Measurements from ENCODE around the gene MYH10. TPM values are rescaled to one million over a fixed set of nuclear protein-coding genes. Genes with fewer than 3 reads are reported as not detected.

Gene MYH10
- total RNA-seq, 6 donors from 2014 or later: 73.3 to 246 (median 99.6) TPM

DNA sequence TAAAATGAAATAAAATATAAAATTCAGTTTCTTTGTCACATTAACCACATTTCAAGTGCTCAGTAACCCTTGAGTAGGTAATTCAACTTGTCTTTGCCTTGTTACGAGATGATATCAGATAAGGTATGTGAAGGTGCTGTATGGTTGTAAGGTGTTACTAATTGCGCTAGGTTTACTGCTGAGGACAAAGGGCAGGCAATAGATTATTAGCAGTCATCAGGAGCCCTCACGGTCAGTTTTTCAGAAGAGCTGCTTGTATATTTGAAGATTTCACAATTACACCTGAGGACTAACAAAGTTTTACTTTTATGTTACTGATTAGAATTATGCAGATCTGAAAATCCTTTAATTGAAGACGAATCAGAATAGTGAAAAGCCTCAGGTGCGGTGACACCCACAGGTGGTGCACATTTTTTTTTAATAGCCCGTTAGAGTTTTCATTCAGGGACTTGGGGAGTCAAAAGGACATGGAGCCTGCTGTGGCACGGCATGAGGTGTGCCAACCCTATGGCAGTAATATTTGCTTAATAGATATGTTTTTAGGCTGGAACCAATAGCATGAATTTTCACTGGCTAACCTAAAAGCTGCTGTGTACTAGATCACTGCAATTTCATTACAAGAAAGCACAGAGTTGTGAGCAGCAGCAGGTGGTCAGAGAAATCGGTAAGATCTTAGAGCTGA lies 178.5 kb downstream of the MYH10 start:
- Histone ChIP-seq H3K4me1 (peaks cover 0 to 16% (median 4%) of the 10 kb centered on the region in 4 donors), H3K36me3 (peaks cover 29 to 96% (median 64%) of the 10 kb centered on the region in 4 donors), H3K4me3 (no peak overlapping the region), H3K27me3 (no peaks in the 10 kb centered on the region), H3K27ac (no peak overlapping the region), H3K9me3 (no peaks in the 10 kb centered on the region)
- ATAC-seq (ENCODE audit: low FRiP score in 2 of 2) (no peak), DNase-seq (no peak)
- TF ChIP-seq EP300 (IDR thresholded peaks at IDR 0.05) (no peak), POLR2AphosphoS5 (IDR thresholded peaks at IDR 0.05) (no peak), POLR2A (IDR thresholded peaks at IDR 0.05) (no peak)
- TF ChIP-seq, protein P1, sequence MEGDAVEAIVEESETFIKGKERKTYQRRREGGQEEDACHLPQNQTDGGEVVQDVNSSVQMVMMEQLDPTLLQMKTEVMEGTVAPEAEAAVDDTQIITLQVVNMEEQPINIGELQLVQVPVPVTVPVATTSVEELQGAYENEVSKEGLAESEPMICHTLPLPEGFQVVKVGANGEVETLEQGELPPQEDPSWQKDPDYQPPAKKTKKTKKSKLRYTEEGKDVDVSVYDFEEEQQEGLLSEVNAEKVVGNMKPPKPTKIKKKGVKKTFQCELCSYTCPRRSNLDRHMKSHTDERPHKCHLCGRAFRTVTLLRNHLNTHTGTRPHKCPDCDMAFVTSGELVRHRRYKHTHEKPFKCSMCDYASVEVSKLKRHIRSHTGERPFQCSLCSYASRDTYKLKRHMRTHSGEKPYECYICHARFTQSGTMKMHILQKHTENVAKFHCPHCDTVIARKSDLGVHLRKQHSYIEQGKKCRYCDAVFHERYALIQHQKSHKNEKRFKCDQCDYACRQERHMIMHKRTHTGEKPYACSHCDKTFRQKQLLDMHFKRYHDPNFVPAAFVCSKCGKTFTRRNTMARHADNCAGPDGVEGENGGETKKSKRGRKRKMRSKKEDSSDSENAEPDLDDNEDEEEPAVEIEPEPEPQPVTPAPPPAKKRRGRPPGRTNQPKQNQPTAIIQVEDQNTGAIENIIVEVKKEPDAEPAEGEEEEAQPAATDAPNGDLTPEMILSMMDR (IDR thresholded peaks at IDR 0.05): no peak
- 85 to 87% methylated on average over 8 of the region's 8 CpGs for WGBS, 2 donors

DNA sequence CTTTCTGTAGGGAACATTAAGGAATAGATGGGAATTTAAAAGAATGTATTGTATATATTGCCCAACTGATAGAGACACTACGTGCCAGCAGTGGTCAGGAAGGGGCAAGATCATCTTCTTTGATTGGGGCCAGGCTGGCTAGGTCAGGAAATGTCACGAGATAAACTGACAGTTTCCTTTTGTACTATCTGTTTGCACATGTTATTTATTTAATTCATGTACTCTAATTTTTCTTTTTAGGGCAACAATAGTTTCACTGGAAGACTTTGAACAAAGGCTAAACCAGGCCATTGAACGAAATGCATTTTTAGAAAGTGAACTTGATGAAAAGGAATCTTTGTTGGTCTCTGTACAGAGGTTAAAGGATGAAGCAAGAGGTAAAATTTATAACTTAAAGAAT lies 182.2 kb downstream of the MYH10 start:
- H3K4me1 ChIP-seq: peaks cover 4 to 32% (median 15%) of the 10 kb centered on the region in 4 donors
- H3K27me3 ChIP-seq: no peaks in the 10 kb centered on the region
- TF ChIP-seq, protein P1 (IDR thresholded peaks at IDR 0.05): no peak
- TF ChIP-seq EP300 (IDR thresholded peaks at IDR 0.05): peak in 2 of 4 donors; percentile 48 to 72
- TF ChIP-seq POLR2AphosphoS5 (IDR thresholded peaks at IDR 0.05): peak in 1 of 2 donors; percentile 51
- 54 to 60% methylated on average over 3 of the region's 3 CpGs for WGBS, 2 donors
- H3K27ac ChIP-seq: peak overlapping the region; percentile 40 to 73 (median 55)
- DNase-seq (no peak), ATAC-seq (ENCODE audit: low FRiP score in 2 of 2) (no peak)
- peaks cover 16 to 91% (median 49%) of the 10 kb centered on the region in 4 donors for H3K36me3 ChIP-seq
- H3K4me3 ChIP-seq: no peak overlapping the region
- H3K9me3 ChIP-seq: no peaks in the 10 kb centered on the region

DNA sequence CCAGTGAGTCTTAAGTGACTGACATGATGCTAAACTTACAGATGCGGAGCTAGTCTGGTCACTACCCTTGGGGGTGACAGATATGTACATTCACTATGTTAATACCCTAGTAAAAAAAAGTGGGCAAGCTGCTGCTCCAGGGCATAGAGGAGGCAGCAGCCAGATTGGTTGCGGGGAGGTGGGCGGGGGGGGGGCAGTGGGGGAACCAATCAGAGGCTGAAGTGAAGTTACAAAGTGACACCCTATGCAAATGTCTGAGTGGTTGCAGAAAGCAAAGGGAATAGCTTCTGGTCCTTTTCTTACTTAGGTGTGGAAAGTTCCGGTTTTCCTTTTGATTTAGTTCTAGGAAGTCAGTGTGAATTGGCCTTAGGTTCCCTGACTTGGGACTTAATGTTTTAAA lies 182.7 kb downstream of the MYH10 start:
- Histone ChIP-seq H3K9me3 (no peaks in the 10 kb centered on the region), H3K4me3 (no peak overlapping the region), H3K27me3 (no peaks in the 10 kb centered on the region), H3K36me3 (peaks cover 16 to 86% (median 44%) of the 10 kb centered on the region in 4 donors), H3K4me1 (peaks cover 9 to 37% (median 20%) of the 10 kb centered on the region in 4 donors), H3K27ac (peak overlapping the region; percentile 26 to 73 (median 48))
- TF ChIP-seq POLR2AphosphoS5 (IDR thresholded peaks at IDR 0.05): no peak
- TF ChIP-seq, protein P1 (IDR thresholded peaks at IDR 0.05): no peak
- TF ChIP-seq EP300 (IDR thresholded peaks at IDR 0.05): no peak
- no peak for TF ChIP-seq POLR2A (IDR thresholded peaks at IDR 0.05)
- no peak for ATAC-seq (ENCODE audit: low FRiP score in 2 of 2)
- WGBS, 2 donors: 64 to 69% methylated on average over 4 of the region's 4 CpGs
- DNase-seq: no peak

DNA sequence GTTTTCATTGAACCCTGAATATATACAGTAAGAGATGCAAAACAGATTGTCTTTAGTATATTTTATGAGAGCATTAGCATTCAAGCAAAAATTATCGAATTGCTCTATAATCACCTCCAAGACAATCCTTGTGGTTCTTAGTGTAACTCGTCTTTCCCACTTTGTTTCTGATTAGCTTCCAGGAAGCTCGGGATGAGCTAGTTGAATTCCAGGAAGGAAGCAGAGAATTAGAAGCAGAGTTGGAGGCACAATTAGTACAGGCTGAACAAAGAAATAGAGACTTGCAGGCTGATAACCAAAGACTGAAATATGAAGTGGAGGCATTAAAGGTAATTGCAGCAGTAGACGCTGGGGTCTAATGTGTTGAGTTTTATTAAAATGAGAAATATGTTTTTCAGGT lies 185.0 kb downstream of the MYH10 start:
- H3K4me1 ChIP-seq: peaks cover 17 to 51% (median 36%) of the 10 kb centered on the region in 4 donors
- no peaks in the 10 kb centered on the region for H3K9me3 ChIP-seq
- no peaks in the 10 kb centered on the region for H3K27me3 ChIP-seq
- H3K27ac ChIP-seq: peak overlapping the region in 3 of 4 donors; percentile 1 to 73 (median 69)
- DNase-seq: no peak
- 63 to 69% methylated on average over 4 of the region's 4 CpGs for WGBS, 2 donors
- peak overlapping the region in 3 of 4 donors; percentile 12 to 25 (median 18) for H3K4me3 ChIP-seq
- H3K36me3 ChIP-seq: peaks cover 8 to 63% (median 28%) of the 10 kb centered on the region in 4 donors
- no peak for ATAC-seq (ENCODE audit: low FRiP score in 2 of 2)
- TF ChIP-seq, protein P1 (IDR thresholded peaks at IDR 0.05): no peak
- TF ChIP-seq POLR2AphosphoS5 (IDR thresholded peaks at IDR 0.05) (peak in 1 of 2 donors; percentile 36), EP300 (IDR thresholded peaks at IDR 0.05) (peak in 1 of 4 donors; percentile 46)

Measured in upper lobe of left lung (tissue), 6 donors.